PFSK-1 (cell line): ENCODE measurements around the gene FEZ2.

Source experiments
- FOXP2 ChIP-seq: optimal IDR thresholded peaks from 2 replicates; pipeline ENCODE3; 2011; ENCODE audit warnings: borderline replicate concordance, control low read depth, inconsistent platforms; ENCODE audit not compliant: insufficient read depth; ENCODE audit errors: extremely low read length, extremely low read depth
- POLR2AphosphoS5 ChIP-seq: IDR thresholded peaks from 2 replicates; pipeline ENCODE4 v1.6.1; 2012; ENCODE audit warnings: low read depth, mild to moderate bottlenecking, control low read depth, low read length, moderate library complexity
- REST ChIP-seq, 2 experiments: IDR thresholded peaks; 2 replicates each; pipeline versions ENCODE4 v1.6.1 to v1.8.0; 2011 to 2012; ENCODE audit warnings: low read depth in 2 of 2, low read length in 2 of 2, control low read depth in 1 of 2, inconsistent platforms in 1 of 2, mild to moderate bottlenecking in 1 of 2, moderate library complexity in 1 of 2; ENCODE audit not compliant: insufficient read depth in 1 of 2
- SIN3A ChIP-seq: IDR thresholded peaks from 2 replicates; pipeline ENCODE4 v1.6.1; 2012; ENCODE audit warnings: mild to moderate bottlenecking, low read length, moderate library complexity, borderline replicate concordance; ENCODE audit not compliant: insufficient read depth
- TAF1 ChIP-seq: IDR thresholded peaks from 2 replicates; pipeline ENCODE4 v1.6.1; 2012; ENCODE audit warnings: low read length, control low read depth, borderline replicate concordance; ENCODE audit not compliant: insufficient read depth

Gene FEZ2

GRCh38 chr2:36556842-36557241 lies 41.1 kb downstream of the FEZ2 start:
- TF ChIP-seq FOXP2 (no peak), POLR2AphosphoS5 (no peak), TAF1 (no peak), REST (IDR thresholded peaks at IDR 0.05; ENCODE audit: insufficient read depth in 1 of 2, low read depth in 2 of 2, low read length in 2 of 2) (no peak), SIN3A (no peak)

DNA sequence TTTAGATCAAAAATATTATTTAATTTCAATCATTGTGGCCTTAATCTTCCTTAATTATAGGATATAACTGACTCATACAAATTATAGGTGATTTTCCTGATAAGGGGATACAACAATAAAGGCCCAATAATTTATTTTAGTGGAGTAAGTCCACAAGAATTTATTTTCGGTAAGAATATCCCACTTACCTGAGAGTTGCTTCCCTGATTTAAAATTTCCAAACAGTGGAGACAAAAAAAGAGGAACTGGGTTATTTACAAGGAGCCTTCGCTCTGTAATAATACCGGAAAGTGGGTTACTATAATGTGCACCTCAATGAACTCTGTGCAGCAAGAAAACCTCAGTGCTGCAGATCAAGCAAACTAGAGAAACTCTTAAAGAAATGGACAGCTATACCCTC lies 42.2 kb downstream of the FEZ2 start:
- TF ChIP-seq REST (IDR thresholded peaks at IDR 0.05; ENCODE audit: insufficient read depth in 1 of 2, low read depth in 2 of 2, low read length in 2 of 2) = no peak
- TF ChIP-seq POLR2AphosphoS5 = no peak

DNA sequence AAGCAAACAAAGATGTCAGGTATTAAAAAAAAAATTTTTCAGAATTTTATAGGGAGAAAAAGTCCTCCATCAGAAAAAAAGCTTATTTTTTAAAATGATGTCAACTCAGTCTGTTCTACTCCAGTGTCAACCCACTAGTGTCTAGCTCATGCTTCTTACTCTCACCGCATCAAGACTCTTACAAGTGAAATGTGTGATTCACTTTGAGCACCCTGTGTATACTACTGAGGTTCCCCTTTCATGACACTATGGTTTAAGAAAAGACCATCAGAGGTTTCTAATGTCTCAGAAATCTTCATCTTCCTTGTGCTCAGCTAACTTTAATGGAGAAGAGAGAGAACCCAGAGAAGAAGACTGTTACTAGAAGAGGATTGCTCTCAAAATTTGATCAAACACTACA lies 43.4 kb downstream of the FEZ2 start:
- no peak for TF ChIP-seq TAF1
- no peak for TF ChIP-seq REST (IDR thresholded peaks at IDR 0.05; ENCODE audit: insufficient read depth in 1 of 2, low read depth in 2 of 2, low read length in 2 of 2)
- TF ChIP-seq POLR2AphosphoS5 = no peak
- no peak for TF ChIP-seq SIN3A
- TF ChIP-seq FOXP2 = no peak

DNA sequence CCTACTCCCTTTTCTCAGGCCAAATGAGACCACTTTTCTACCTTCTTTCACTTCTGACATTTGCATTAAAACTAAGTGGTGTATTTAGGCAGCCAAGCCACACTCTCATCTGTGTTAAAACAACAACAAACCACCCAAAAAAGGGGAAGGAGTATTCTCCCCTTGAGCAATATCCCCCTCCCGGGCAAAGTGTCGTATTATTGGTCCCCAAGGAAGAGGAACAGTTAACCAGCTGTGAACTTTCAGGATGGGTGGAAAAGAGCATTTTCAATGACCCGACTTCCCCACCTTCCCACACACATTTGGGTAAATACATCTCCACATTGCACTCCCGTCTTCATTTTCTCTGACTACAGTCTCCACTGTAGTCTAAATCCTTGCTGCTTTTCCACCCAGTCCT lies 44.3 kb downstream of the FEZ2 start:
- TF ChIP-seq TAF1 = no peak
- no peak for TF ChIP-seq REST (IDR thresholded peaks at IDR 0.05; ENCODE audit: insufficient read depth in 1 of 2, low read depth in 2 of 2, low read length in 2 of 2)
- TF ChIP-seq FOXP2 = no peak
- no peak for TF ChIP-seq POLR2AphosphoS5

DNA sequence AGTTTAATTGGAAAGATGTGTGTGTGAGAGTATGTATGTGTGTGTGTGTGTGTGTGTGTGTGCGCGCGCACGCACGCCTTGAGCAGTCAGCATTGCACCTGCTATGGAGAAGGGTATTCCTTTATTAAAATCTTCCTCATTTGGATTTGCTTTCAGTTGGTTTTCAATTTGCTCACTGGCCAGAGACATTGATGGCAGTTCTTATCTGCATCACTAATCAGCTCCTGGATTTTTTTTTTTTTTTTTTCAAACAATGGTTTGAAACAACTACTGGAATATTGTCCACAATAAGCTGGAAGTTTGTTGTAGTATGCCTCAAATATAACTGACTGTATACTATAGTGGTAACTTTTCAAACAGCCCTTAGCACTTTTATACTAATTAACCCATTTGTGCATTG lies 48.0 kb downstream of the FEZ2 start:
- TF ChIP-seq SIN3A (no peak), FOXP2 (no peak), REST (IDR thresholded peaks at IDR 0.05; ENCODE audit: insufficient read depth in 1 of 2, low read depth in 2 of 2, low read length in 2 of 2) (no peak), POLR2AphosphoS5 (no peak), TAF1 (no peak)
